Endothelial cell of coronary artery (primary cell): Measurements from ENCODE around the gene DFFA. TPM values are rescaled to one million over a fixed set of nuclear protein-coding genes. Genes with fewer than 3 reads are reported as not detected.

Experiments
- total RNA-seq: library from RNA; depleted of rRNA; stranded (reverse); fragments of >200 nt; gene quantifications from 2 replicates; pipeline ENCODE4 v1.2.3, GENCODE V29; 2014

The DFFA gene, protein sequence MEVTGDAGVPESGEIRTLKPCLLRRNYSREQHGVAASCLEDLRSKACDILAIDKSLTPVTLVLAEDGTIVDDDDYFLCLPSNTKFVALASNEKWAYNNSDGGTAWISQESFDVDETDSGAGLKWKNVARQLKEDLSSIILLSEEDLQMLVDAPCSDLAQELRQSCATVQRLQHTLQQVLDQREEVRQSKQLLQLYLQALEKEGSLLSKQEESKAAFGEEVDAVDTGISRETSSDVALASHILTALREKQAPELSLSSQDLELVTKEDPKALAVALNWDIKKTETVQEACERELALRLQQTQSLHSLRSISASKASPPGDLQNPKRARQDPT
- total RNA-seq = 54.3 and 69.6 TPM in 2 replicates

GRCh38 chr1:10472220-10473144, at the start of gene DFFA:
Gene DFFA, minus strand, starts transcription at chr1:10472529. Its CDS starts 71 bp downstream, at chr1:10472458.

DNA sequence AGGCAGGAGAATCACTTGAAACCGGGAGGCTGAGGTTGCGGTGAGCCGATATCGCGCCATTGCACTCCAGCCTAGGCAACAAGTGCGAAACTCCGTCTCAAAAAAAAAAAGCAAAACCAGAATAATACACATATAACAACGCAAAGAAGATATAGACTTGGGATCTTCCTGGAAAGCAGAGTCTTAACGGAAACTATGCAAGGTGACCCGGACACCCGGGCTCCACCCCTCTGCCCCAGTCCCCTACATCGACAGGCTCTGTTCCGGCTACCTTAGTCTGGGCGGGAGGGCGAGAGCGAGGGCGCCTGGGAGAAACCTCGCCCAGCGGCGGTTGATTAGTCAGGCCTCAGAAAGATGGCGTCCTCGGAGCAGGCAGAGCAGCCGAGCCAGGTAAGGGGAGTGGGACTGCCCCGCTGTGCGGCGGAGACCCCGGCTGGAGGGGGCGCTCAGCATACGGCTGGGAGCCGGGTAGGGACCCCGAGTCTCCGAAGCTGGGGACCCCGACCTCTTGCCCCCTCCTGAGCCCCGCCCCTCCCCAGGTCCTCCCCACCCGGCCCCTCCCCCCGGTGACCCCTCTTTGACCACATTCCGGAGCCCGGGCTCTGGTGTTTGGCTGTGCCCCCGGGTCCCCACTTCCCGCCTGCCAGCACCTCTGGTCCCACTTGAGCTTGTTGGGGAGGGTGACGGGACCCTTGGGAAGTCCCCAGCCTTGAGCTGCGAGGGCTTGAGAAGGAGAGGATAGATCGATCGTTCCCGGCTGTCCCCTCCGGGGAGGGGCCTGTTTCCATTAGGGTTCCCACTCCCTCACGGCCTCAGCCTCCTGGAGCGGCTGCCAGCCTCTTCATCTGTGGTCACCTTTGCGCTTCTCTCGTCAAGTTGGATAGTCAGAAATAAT, 2.5 kb upstream of the DFFA start, which contains the start of gene PEX14:
Gene PEX14 (plus strand): TSS at position 338 of the 895 bp plus-strand sequence. CDS start 17 bp downstream, at position 355.

DNA sequence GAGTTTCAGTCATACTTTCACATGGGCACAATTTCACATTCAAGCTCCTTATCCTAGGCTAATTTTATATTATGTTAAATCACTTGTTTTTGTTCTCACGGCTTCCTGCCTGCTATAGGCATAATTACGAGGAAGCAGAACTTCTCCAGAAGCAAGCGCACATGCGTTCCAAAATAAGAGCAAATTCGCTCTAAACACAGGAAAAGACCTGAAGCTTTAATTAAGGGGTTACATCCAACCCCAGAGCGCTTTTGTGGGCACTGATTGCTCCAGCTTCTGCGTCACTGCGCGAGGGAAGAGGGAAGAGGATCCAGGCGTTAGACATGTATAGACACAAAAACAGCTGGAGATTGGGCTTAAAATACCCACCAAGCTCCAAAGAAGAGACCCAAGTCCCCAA, 22.6 kb downstream of the DFFA start, which contains the start of gene CORT:
Gene CORT (plus strand): TSS at position 281 of the 400 bp plus-strand sequence. CDS start 193 bp downstream, outside the sequence.

GRCh38 chr1:10430216-10431069, 41.9 kb downstream of the DFFA start, which contains the start of gene CENPS:
Gene CENPS, plus strand, starts transcription at chr1:10430433. Its CDS starts 85 bp downstream, at chr1:10430518.

Other genes starting within 250 kb of the DFFA start
- gene PGD, start 73.5 kb downstream of the DFFA start, total RNA-seq = 121 and 363 TPM in 2 replicates
- 7.5 and 13.2 TPM in 2 replicates for gene CENPS, start 42.1 kb downstream of the DFFA start, total RNA-seq
- not detected in 2 replicates for gene CORT, start 22.5 kb downstream of the DFFA start, total RNA-seq
- 10.9 and 14.5 TPM in 2 replicates for gene PEX14, start 2.4 kb upstream of the DFFA start, total RNA-seq